AG10803 (cell line): ENCODE measurements around the gene MELK.

Experiments used
- DNase-seq: peaks from one replicate; pipeline ENCODE4 v3.0.0; 2010; ENCODE audit warnings: low read depth
- H3K4me3 ChIP-seq: 2 replicates; pipeline ENCODE4 v1.5.1; 2011; ENCODE audit warnings: mild to moderate bottlenecking, low read length, control low read depth
- TF ChIP-seq, protein P1 (sequence below): conservative IDR thresholded peaks from 2 replicates; pipeline ENCODE4 v1.5.1; 2011; ENCODE audit warnings: mild to moderate bottlenecking, low read length, control low read depth, inconsistent platforms

Gene MELK

GRCh38 chr9:36640771-36641381 lies 68.2 kb downstream of the MELK start:
- DNase-seq, result no peak
- H3K4me3 ChIP-seq, result no peak overlapping the region
- TF ChIP-seq, protein P1, sequence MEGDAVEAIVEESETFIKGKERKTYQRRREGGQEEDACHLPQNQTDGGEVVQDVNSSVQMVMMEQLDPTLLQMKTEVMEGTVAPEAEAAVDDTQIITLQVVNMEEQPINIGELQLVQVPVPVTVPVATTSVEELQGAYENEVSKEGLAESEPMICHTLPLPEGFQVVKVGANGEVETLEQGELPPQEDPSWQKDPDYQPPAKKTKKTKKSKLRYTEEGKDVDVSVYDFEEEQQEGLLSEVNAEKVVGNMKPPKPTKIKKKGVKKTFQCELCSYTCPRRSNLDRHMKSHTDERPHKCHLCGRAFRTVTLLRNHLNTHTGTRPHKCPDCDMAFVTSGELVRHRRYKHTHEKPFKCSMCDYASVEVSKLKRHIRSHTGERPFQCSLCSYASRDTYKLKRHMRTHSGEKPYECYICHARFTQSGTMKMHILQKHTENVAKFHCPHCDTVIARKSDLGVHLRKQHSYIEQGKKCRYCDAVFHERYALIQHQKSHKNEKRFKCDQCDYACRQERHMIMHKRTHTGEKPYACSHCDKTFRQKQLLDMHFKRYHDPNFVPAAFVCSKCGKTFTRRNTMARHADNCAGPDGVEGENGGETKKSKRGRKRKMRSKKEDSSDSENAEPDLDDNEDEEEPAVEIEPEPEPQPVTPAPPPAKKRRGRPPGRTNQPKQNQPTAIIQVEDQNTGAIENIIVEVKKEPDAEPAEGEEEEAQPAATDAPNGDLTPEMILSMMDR, result no peak

GRCh38 chr9:36642817-36643216 lies 70.1 kb downstream of the MELK start:
- no peak overlapping the region for H3K4me3 ChIP-seq
- TF ChIP-seq, protein P1, result no peak
- no peak for DNase-seq

DNA sequence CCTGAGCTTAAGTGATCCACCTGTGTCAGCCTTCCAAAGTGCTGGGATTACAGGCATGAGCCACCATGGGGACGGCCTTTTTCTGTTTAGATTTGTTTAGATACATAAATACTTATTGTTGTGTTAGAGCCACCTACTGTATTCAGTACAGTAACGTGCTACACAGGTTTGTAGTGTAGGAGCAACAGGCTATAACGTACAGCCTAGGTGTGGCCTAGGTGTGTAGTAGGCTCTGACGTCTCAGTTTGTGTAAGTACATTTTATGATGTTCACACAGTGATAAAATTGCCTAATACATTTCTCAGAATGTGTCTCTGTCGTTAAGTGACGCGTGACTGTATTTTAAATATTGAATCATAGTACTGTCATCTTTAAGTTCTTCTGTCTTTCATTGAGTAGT lies 84.1 kb downstream of the MELK start:
- DNase-seq, result no peak
- TF ChIP-seq, protein P1, result no peak
- H3K4me3 ChIP-seq, result no peak overlapping the region

GRCh38 chr9:36659500-36659899 lies 86.8 kb downstream of the MELK start:
- TF ChIP-seq, protein P1, result no peak
- no peak overlapping the region for H3K4me3 ChIP-seq
- no peak for DNase-seq

- TF ChIP-seq, protein P1, result no peak
- H3K4me3 ChIP-seq, result no peak overlapping the region
- no peak for DNase-seq
These were observed 92.1 kb downstream of the MELK start for GRCh38 chr9:36664806-36665205.

- TF ChIP-seq, protein P1, result no peak
- no peak overlapping the region for H3K4me3 ChIP-seq
- no peak for DNase-seq
These were observed 92.7 kb downstream of the MELK start for GRCh38 chr9:36665387-36665786.

GRCh38 chr9:36665921-36666431 lies 93.3 kb downstream of the MELK start:
- TF ChIP-seq, protein P1, result no peak
- H3K4me3 ChIP-seq, result no peak overlapping the region
- DNase-seq, result peak; percentile 14
